ENCODE results near the gene GALNT2. TPM values are rescaled to one million over a fixed set of nuclear protein-coding genes. Genes with fewer than 3 reads are reported as not detected.

Gene GALNT2
- total RNA-seq, 1 donor from 2014 or later = 129 TPM

- intact Hi-C loops (cut with DNase I) = no loop called here
- no peak for DNase-seq (ENCODE audit: low spot score in 2 of 2)
- H3K27me3 ChIP-seq = no peaks in the 10 kb centered on the region
- H3K27ac ChIP-seq = no peak overlapping the region
- H3K36me3 ChIP-seq = no peaks in the 10 kb centered on the region
- H3K9me3 ChIP-seq = no peaks in the 10 kb centered on the region
- peaks cover 5 to 44% of the 10 kb centered on the region in 2 donors for H3K4me1 ChIP-seq
- H3K4me3 ChIP-seq = no peak overlapping the region
- no peak for TF ChIP-seq CTCF (IDR thresholded peaks at IDR 0.05)
These were observed 74.1 kb downstream of the GALNT2 start for GRCh38 chr1:230141021-230141648.

GRCh38 chr1:230141797-230142607, 75.0 kb downstream of the GALNT2 start:
- H3K27ac ChIP-seq = no peak overlapping the region
- TF ChIP-seq CTCF (IDR thresholded peaks at IDR 0.05) = no peak
- H3K27me3 ChIP-seq = no peaks in the 10 kb centered on the region
- intact Hi-C loops (cut with DNase I) = no loop called here
- H3K36me3 ChIP-seq = no peaks in the 10 kb centered on the region
- H3K4me1 ChIP-seq = peaks cover 8 to 45% of the 10 kb centered on the region in 2 donors
- no peak for DNase-seq (ENCODE audit: low spot score in 2 of 2)
- no peaks in the 10 kb centered on the region for H3K9me3 ChIP-seq
- no peak overlapping the region for H3K4me3 ChIP-seq

- H3K9me3 ChIP-seq = no peaks in the 10 kb centered on the region
- no peaks in the 10 kb centered on the region for H3K36me3 ChIP-seq
- H3K27ac ChIP-seq = no peak overlapping the region
- H3K27me3 ChIP-seq = no peaks in the 10 kb centered on the region
- DNase-seq (ENCODE audit: low spot score in 2 of 2) = no peak
- H3K4me1 ChIP-seq = peaks cover 14 to 44% of the 10 kb centered on the region in 2 donors
- no peak overlapping the region for H3K4me3 ChIP-seq
- TF ChIP-seq CTCF (IDR thresholded peaks at IDR 0.05) = no peak
- intact Hi-C loops (cut with DNase I) = no loop called here
These were observed 75.7 kb downstream of the GALNT2 start for GRCh38 chr1:230142608-230143210.

- intact Hi-C loops (cut with DNase I) = no loop called here
- H3K27ac ChIP-seq = no peak overlapping the region
- no peaks in the 10 kb centered on the region for H3K27me3 ChIP-seq
- H3K9me3 ChIP-seq = no peaks in the 10 kb centered on the region
- no peak for TF ChIP-seq CTCF (IDR thresholded peaks at IDR 0.05)
- no peak overlapping the region for H3K4me3 ChIP-seq
- no peak for DNase-seq (ENCODE audit: low spot score in 2 of 2)
- peaks cover 16 to 42% of the 10 kb centered on the region in 2 donors for H3K4me1 ChIP-seq
- no peaks in the 10 kb centered on the region for H3K36me3 ChIP-seq
These were observed 76.5 kb downstream of the GALNT2 start for GRCh38 chr1:230143534-230143933.

- Histone ChIP-seq H3K4me1 (peaks cover 16 to 44% of the 10 kb centered on the region in 2 donors), H3K9me3 (no peaks in the 10 kb centered on the region), H3K4me3 (no peak overlapping the region), H3K27me3 (no peaks in the 10 kb centered on the region), H3K27ac (no peak overlapping the region), H3K36me3 (no peaks in the 10 kb centered on the region)
- no peak for TF ChIP-seq CTCF (IDR thresholded peaks at IDR 0.05)
- no peak for DNase-seq (ENCODE audit: low spot score in 2 of 2)
- intact Hi-C loops (cut with DNase I) = no loop called here
These were observed 77.1 kb downstream of the GALNT2 start for GRCh38 chr1:230144010-230144614.
